Mammary epithelial cell (primary cell): Measurements from ENCODE around the gene POLDIP3.

Experiments
- EZH2 ChIP-seq: IDR thresholded peaks from 2 replicates; pipeline ENCODE4 v1.6.1; 2012; ENCODE audit warnings: low read length, inconsistent platforms, borderline replicate concordance
- TF ChIP-seq, protein P1 (sequence below), 2 donors: IDR thresholded peaks in 1 of 2; conservative IDR thresholded peaks in 1 of 2; 2 replicates each; pipeline ENCODE4 v1.5.1; 2011 to 2012; ENCODE audit warnings: inconsistent platforms in 2 of 2, low read length in 2 of 2, mild to moderate bottlenecking in 2 of 2, control low read depth in 1 of 2, low read depth in 1 of 2; ENCODE audit not compliant: insufficient read depth in 1 of 2; ENCODE audit errors: extremely low read depth in 1 of 2

- TF ChIP-seq, protein P1, sequence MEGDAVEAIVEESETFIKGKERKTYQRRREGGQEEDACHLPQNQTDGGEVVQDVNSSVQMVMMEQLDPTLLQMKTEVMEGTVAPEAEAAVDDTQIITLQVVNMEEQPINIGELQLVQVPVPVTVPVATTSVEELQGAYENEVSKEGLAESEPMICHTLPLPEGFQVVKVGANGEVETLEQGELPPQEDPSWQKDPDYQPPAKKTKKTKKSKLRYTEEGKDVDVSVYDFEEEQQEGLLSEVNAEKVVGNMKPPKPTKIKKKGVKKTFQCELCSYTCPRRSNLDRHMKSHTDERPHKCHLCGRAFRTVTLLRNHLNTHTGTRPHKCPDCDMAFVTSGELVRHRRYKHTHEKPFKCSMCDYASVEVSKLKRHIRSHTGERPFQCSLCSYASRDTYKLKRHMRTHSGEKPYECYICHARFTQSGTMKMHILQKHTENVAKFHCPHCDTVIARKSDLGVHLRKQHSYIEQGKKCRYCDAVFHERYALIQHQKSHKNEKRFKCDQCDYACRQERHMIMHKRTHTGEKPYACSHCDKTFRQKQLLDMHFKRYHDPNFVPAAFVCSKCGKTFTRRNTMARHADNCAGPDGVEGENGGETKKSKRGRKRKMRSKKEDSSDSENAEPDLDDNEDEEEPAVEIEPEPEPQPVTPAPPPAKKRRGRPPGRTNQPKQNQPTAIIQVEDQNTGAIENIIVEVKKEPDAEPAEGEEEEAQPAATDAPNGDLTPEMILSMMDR (conservative IDR thresholded peaks at IDR 0.05 in 1 of 2, IDR thresholded peaks at IDR 0.05 in 1 of 2; ENCODE audit: extremely low read depth in 1 of 2, insufficient read depth in 1 of 2, low read depth in 1 of 2, low read length in 2 of 2), result no peak
- TF ChIP-seq EZH2, result no peak
Measured at GRCh38 chr22:42602470-42602869, 12.2 kb downstream of the POLDIP3 start.
